ENCODE results near the gene ACSM4. TPM values are rescaled to one million over a fixed set of nuclear protein-coding genes. Genes with fewer than 3 reads are reported as not detected.

The ACSM4 gene
- total and polyA plus RNA-seq, 2 of the 8 experiments (the other 6 are each of a cell fraction or from before 2014, with no cell fraction given) = not detected

DNA sequence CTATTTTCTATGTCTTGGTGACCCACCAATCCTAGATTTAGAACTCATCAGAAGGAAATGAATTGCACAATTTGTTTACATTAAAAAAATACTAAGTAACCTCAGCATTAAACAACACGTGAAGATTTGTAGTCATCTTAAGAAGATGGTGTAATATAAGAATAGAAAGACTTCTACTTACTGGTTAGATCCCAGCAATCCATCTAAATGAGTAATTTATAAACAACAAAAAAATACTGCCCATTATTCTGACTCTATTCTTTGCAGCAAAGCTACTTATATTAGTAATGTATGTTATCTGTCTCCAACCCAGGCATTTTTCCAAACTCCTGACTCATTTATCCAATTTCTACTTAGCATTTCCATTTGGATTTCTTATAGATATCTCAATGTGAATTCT, 72.3 kb downstream of the ACSM4 start:
- FAIRE-seq (no peak), DNase-seq (ENCODE audit: low read depth in 1 of 2, low spot score in 2 of 2) (no peak)
- Histone ChIP-seq H3K4ac (replicated peaks; ENCODE audit: insufficient read length, low read depth, low read length) (no peak overlapping the region), H2BK12ac (ENCODE audit: low read depth, low read length) (no peak overlapping the region), H4K91ac (replicated peaks; ENCODE audit: insufficient read length, low read length) (no peak overlapping the region), H2BK20ac (ENCODE audit: low read length) (no peak overlapping the region), H2AK5ac (ENCODE audit: low read depth, low read length) (no peak overlapping the region), H4K8ac (ENCODE audit: extremely low read depth, insufficient read depth, low read length) (no peak overlapping the region), H3K18ac (ENCODE audit: extremely low read depth, low read length) (no peak overlapping the region), H3K4me3 (ENCODE audit: extremely low read depth in 1 of 4, insufficient read depth in 2 of 4, low read depth in 3 of 4, low read length in 4 of 4) (no peak overlapping the region), H3K36me3 (ENCODE audit: control insufficient read depth in 2 of 4, insufficient read depth in 4 of 4, low read length in 3 of 4) (no peaks in the 10 kb centered on the region), H3K27ac (ENCODE audit: low read depth, low read length) (no peak overlapping the region), H3K23me2 (ENCODE audit: low read depth, low read length) (no peaks in the 10 kb centered on the region; the same call in 1 of the 2 replicates), H3K4me1 (replicated peaks in 1 of 4; ENCODE audit: control insufficient read depth in 3 of 4, insufficient read depth in 4 of 4, low read length in 3 of 4) (no peaks in the 10 kb centered on the region), H3K9ac (replicated peaks in 1 of 4; ENCODE audit: extremely low read depth in 1 of 4, low read depth in 3 of 4, low read length in 3 of 4) (no peak overlapping the region), H4K5ac (ENCODE audit: insufficient read length, low read depth, low read length) (no peak overlapping the region), H2AFZ (ENCODE audit: low read length) (no peak overlapping the region), H3K79me2 (ENCODE audit: control insufficient read depth in 1 of 2, insufficient read depth in 2 of 2, low read length in 2 of 2) (no peaks in the 10 kb centered on the region), H2BK15ac (ENCODE audit: low read length) (no peak overlapping the region), H3K4me2 (ENCODE audit: insufficient read depth in 1 of 2, low read depth in 2 of 2, low read length in 2 of 2) (no peak overlapping the region), H4K20me1 (replicated peaks in 1 of 2; ENCODE audit: control insufficient read depth in 1 of 2, insufficient read depth in 2 of 2, low read length in 2 of 2) (no peaks in the 10 kb centered on the region), H3K27me3 (replicated peaks in 1 of 4; ENCODE audit: control insufficient read depth in 3 of 4, extremely low read depth in 1 of 4, insufficient read depth in 3 of 4, low read length in 3 of 4) (no peaks in the 10 kb centered on the region), H3K23ac (ENCODE audit: insufficient read length) (no peak overlapping the region), H2BK5ac (ENCODE audit: low read depth, low read length) (no peak overlapping the region), H3K56ac (replicated peaks; ENCODE audit: insufficient read length, low read depth, low read length) (no peak overlapping the region), H3K14ac (ENCODE audit: insufficient read length) (no peak overlapping the region), H3K79me1 (ENCODE audit: low read depth, low read length) (no peaks in the 10 kb centered on the region), H3K9me3 (ENCODE audit: insufficient read depth in 2 of 2, low read depth in 1 of 2, low read length in 1 of 2) (no peaks in the 10 kb centered on the region), H2BK120ac (replicated peaks; ENCODE audit: low read depth, low read length) (no peak overlapping the region)
- 91% methylated on average over 1 of the region's 1 CpG; no CpG with 5 or more reads in 1 of the 2 experiments for WGBS, 2 experiments (ENCODE audit: extremely low coverage in 1 of 2, insufficient coverage in 1 of 2, insufficient read length in 1 of 2, insufficient replicate concordance in 2 of 2, low coverage in 1 of 2, low lambda C conversion rate in 2 of 2, missing lambda C conversion rate in 1 of 2)
- ChIA-PET CTCF (ENCODE audit: partially characterized antibody) (interaction anchor here (0.8 to 1.0 kb wide), 2 partner anchors 21 to 267 kb away, joined by 3 read pairs; no protein-coding TSS in a partner anchor), POLR2A (ENCODE audit: partially characterized antibody) (no interaction called here)
- no peak for TF ChIP-seq POLR2AphosphoS5 (IDR thresholded peaks at IDR 0.05; ENCODE audit: low read depth, low read length)
- no peak for TF ChIP-seq CHD2 (IDR thresholded peaks at IDR 0.05; ENCODE audit: low read length)
- TF ChIP-seq KDM5A (IDR thresholded peaks at IDR 0.05; ENCODE audit: low read length) = no peak
- TF ChIP-seq SIRT6 (IDR thresholded peaks at IDR 0.05; ENCODE audit: low read length) = no peak
- no peak for TF ChIP-seq SIX5 (IDR thresholded peaks at IDR 0.05; ENCODE audit: low read depth, low read length)

All from H1 (cell line).